ENCODE data around the gene GPN2.

GPN2 gene

DNA sequence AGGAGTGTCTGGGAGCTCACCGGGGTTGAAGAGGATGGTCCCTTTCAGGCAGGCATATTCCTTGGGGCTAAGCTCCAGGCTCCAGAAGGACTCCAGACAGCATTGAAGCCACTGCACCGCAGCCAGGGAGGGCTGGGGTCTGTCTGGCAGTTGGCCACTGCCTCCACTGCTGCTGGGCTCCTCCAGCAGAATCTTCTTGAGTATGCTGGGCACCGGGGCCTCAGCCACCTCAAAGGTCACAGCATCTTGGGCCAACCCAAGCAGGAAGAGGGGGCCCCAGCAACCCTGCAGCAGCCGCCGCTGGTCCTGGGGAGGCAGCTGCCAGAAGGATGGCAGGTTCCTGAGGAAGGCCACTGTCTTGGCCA, 23.3 kb upstream of the GPN2 start:
- TF ChIP-seq, protein P1, sequence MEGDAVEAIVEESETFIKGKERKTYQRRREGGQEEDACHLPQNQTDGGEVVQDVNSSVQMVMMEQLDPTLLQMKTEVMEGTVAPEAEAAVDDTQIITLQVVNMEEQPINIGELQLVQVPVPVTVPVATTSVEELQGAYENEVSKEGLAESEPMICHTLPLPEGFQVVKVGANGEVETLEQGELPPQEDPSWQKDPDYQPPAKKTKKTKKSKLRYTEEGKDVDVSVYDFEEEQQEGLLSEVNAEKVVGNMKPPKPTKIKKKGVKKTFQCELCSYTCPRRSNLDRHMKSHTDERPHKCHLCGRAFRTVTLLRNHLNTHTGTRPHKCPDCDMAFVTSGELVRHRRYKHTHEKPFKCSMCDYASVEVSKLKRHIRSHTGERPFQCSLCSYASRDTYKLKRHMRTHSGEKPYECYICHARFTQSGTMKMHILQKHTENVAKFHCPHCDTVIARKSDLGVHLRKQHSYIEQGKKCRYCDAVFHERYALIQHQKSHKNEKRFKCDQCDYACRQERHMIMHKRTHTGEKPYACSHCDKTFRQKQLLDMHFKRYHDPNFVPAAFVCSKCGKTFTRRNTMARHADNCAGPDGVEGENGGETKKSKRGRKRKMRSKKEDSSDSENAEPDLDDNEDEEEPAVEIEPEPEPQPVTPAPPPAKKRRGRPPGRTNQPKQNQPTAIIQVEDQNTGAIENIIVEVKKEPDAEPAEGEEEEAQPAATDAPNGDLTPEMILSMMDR (IDR thresholded peaks at IDR 0.05; ENCODE audit: control insufficient read depth, extremely low read depth, insufficient read depth) = no peak
- DNase-seq (ENCODE audit: low read depth) = no peak
- no peak overlapping the region for H3K4me3 ChIP-seq (ENCODE audit: low read depth, low read length)

DNA sequence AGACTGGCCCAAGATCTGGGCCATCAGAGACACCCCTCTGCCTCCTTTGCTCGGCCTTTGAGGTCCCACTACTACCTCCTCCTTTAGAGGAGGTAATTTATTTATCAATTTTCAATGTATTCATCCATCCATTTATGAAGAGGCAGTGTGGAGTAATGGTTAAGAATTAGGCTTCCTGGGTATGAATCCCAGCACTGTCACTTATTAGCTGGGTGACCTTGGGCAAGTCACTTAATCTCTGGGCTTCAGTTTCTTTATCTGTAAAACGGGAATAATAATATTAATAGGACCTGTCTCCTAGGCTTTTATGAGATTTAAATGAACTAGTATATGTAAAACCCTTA, 22.0 kb upstream of the GPN2 start:
- DNase-seq (ENCODE audit: low read depth) = no peak
- no peak overlapping the region for H3K4me3 ChIP-seq (ENCODE audit: low read depth, low read length)

DNA sequence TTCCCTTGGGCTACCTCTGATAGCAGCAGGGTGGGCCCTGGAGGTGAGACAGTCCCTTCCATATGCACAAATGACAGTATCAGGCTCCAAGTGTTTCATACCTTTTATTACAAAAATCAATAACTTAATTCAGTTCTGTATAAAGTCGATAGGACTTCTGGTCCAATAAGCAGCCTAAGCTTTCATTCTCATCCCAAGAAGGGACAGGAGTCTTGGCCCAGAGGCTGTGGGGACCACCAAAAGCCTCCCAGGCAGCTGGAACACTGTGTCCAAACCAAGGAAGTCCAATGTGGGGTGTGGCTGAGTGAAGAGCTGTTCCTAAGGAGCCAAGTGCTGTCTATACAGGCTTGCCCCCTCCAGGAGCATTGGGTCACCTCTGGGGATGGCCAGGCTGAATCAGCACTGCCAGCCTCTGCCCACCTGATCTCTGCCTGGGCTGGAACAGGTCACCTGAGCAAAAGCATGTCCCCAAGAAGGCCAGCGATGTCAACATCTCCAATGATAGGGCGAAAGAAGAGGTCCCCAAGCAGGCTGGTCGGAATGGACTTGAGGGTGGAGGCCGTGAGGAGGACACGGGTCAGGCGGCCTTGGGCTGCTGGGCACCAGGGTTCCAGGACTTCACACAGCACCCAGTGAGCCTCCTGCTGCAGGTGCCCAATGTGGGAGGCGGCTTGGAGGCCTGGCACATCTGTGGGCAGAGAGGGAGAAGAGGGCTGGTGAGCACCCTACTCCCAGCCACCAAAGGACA, 21.5 kb upstream of the GPN2 start:
- H3K4me3 ChIP-seq (ENCODE audit: low read depth, low read length) = no peak overlapping the region
- no peak for DNase-seq (ENCODE audit: low read depth)
- TF ChIP-seq, protein P1 (IDR thresholded peaks at IDR 0.05; ENCODE audit: control insufficient read depth, extremely low read depth, insufficient read depth) = no peak

More for the DNA sequence above, 22.0 kb upstream of the GPN2 start:
- TF ChIP-seq, protein P1 (IDR thresholded peaks at IDR 0.05; ENCODE audit: control insufficient read depth, extremely low read depth, insufficient read depth) = no peak

DNA sequence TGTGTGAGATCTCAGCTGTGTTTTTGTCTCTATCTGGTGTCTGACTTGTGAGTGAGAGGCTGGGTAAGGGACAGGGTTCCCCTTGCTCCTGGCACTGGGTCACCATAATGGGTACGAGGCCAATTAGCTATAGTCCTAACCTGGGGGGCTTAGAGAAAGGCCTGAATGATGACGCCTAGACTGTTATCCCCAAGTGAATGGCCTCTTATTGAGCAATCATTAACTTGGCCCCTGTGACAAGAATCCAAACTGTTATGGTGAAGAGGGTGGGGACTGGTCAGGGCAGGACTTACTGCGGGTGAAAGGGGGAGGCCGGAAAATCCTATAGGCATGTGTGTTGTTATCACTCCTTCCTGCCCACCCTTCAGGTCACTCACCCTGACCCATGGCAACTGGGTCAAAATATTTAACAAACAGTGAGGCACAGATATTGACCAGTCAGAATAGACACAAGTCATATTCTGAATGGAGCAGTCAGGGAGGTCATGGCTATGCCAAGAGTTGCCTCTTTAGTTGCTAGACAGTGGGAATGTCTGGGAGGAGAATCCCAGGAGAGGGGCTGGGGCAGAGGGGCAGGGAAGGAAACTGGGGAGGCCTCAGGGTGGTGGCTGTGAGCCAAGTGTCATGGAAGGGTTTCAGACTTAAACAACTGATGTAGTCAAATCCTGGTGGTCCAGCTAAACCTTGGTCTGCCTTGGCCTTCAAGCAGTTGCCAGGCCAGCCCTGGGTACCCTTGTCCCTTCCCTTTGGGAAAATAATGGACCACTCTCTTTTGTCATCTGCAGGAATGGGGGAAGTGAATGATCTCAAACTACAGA, 20.5 kb upstream of the GPN2 start:
- no peak for DNase-seq (ENCODE audit: low read depth)
- H3K4me3 ChIP-seq (ENCODE audit: low read depth, low read length) = no peak overlapping the region
- TF ChIP-seq, protein P1 (IDR thresholded peaks at IDR 0.05; ENCODE audit: control insufficient read depth, extremely low read depth, insufficient read depth) = no peak

DNA sequence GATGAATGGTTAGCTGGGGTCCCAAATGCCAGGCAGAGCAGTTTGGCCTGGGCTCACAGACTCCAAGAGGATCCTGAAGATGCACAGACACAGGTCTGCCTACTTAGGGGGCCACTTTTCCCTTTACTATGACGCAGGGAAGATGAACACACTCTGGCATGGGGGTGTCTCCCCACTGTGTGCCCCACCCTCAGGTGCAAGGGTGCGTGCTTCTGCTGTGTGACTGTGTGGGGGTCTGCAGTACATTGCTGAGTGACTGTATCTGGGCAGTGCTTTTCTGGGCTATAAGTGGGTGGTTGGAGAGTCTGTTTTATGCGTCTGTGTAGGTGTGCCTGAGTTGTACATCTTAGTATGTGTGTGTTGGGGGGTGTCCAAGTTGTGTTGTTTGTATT, 19.9 kb upstream of the GPN2 start:
- TF ChIP-seq, protein P1 (IDR thresholded peaks at IDR 0.05; ENCODE audit: control insufficient read depth, extremely low read depth, insufficient read depth) = no peak
- DNase-seq (ENCODE audit: low read depth) = no peak
- H3K4me3 ChIP-seq (ENCODE audit: low read depth, low read length) = no peak overlapping the region

DNA sequence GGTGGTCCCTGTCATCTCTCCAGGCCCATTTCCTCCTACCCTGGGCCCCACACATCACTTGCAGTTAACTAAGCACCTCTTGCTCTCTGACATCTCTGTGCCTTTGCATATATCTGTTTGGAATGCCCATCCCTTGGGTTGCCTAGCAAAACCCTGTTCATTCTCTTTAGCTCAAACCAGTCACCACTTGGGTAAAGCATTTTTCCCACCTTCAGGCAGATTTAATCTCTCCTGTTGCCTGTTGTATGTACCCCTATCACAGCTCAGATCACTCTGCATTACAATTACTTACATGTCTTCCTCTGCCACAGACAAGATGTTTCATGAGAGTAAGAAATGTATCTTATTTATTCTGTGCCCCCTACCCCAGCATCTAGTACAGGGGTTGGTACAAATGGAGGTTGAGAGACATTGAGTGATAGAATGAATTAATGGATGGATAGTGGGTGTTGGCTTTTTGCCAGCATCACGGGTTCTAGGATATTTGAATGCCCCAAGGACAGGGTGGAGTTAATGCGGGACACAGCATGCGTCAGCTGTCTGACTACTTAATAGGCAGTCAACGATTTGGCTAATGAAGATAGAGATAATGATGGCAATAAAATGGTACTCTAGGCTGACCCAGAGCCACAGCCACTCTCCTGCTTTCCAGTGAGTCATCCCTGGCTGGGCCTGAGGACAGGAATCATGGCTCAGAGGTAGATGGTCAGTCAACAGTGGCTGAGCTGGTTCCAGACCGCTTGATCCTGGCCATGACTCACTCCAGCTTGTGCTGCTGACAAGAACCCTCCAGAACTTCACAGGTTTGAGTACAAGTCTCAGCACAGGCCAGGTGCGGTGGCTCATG, 17.2 kb upstream of the GPN2 start:
- DNase-seq (ENCODE audit: low read depth) = no peak
- TF ChIP-seq, protein P1 (IDR thresholded peaks at IDR 0.05; ENCODE audit: control insufficient read depth, extremely low read depth, insufficient read depth) = no peak
- H3K4me3 ChIP-seq (ENCODE audit: low read depth, low read length) = no peak overlapping the region

Measured in LNCaP clone FGC (cell line).